Measurements from ENCODE around the gene CC2D1B. TPM values are rescaled to one million over a fixed set of nuclear protein-coding genes. Genes with fewer than 3 reads are reported as not detected.

Gene CC2D1B
- total and polyA plus RNA-seq, 2 donors (not counting 3 experiments of a cell fraction or from before 2014, with no cell fraction given), result 16.9 to 32.6 TPM

DNA sequence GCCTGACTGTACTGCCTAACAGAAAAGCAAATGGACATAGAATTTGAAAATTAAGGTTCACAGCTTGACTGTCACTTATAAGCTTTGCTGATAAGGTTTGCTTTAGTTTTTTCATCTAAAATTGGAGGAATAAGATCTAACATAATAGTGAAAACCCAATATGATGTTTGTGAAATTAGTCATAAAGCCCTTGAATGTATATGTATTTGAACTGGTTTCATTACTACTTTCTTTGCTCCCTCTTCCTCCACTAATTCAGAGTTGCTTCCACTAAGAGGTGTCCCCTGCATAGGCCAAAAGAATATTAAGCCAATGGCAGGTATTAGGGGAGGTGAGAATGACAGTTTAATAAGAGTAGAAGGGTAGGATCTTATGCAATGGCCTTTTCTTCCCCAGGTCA, 48.9 kb upstream of the CC2D1B start:
- Histone ChIP-seq H3K9me3 (replicated peaks; ENCODE audit: control insufficient read depth, insufficient read depth, low read length) (no peaks in the 10 kb centered on the region), H3K79me2 (ENCODE audit: control insufficient read depth, insufficient read depth, low read length) (no peaks in the 10 kb centered on the region), H3K36me3 (ENCODE audit: control insufficient read depth in 2 of 2, extremely low read depth in 1 of 2, insufficient read depth in 2 of 2, low read length in 2 of 2) (peaks cover 15 to 31% of the 10 kb centered on the region in 2 experiments), H3K27me3 (ENCODE audit: control insufficient read depth in 2 of 2, insufficient read depth in 2 of 2, low read length in 2 of 2) (no peaks in the 10 kb centered on the region), H3K4me2 (ENCODE audit: insufficient read depth, low read length) (no peak overlapping the region), H3K27ac (ENCODE audit: insufficient read depth, low read depth, low read length) (no peak overlapping the region), H3K9me1 (replicated peaks; ENCODE audit: control insufficient read depth, extremely low read depth, insufficient read depth, low read length) (no peaks in the 10 kb centered on the region), H4K20me1 (replicated peaks; ENCODE audit: control insufficient read depth, extremely low read depth, insufficient read depth, low read length) (no peaks in the 10 kb centered on the region), H3K9ac (replicated peaks; ENCODE audit: extremely low read depth, insufficient read depth, low read length) (no peak overlapping the region), H2AFZ (ENCODE audit: low read depth, low read length) (no peak overlapping the region), H3K4me3 (replicated peaks in 1 of 3; ENCODE audit: insufficient read depth in 1 of 3, low read depth in 1 of 3, low read length in 3 of 3) (no peak overlapping the region), H3K4me1 (ENCODE audit: control insufficient read depth, extremely low read depth, insufficient read depth, low read length) (no peaks in the 10 kb centered on the region)
- no peak for DNase-seq (ENCODE audit: low read depth, low spot score)
- dilution Hi-C loops (cut with MboI; ENCODE audit: extremely low pct_ligation_motif_present, low sequenced_read_pairs) (no loop called here), intact Hi-C loops (cut with micrococcal nuclease) (no loop called here)
- BruUV-seq (replicated peaks), result no TSS peak
- TF ChIP-seq FOS (IDR thresholded peaks at IDR 0.05; ENCODE audit: borderline replicate concordance, insufficient read depth, low read length), result no peak
- TF ChIP-seq JUN (IDR thresholded peaks at IDR 0.05; ENCODE audit: borderline replicate concordance, insufficient read depth, insufficient read length, low read depth), result no peak
- TF ChIP-seq GATA2 (IDR thresholded peaks at IDR 0.05; ENCODE audit: insufficient read depth, insufficient read length, low read depth, low read length), result no peak
- no peak for TF ChIP-seq POLR2A (IDR thresholded peaks at IDR 0.05; ENCODE audit: low read depth, low read length)
- TF ChIP-seq EZH2 (IDR thresholded peaks at IDR 0.05; ENCODE audit: borderline replicate concordance, low read depth, low read length, severe bottlenecking), result no peak
- no peak for TF ChIP-seq MYC (IDR thresholded peaks at IDR 0.05; ENCODE audit: low read depth, low read length)
- TF ChIP-seq, protein P1, sequence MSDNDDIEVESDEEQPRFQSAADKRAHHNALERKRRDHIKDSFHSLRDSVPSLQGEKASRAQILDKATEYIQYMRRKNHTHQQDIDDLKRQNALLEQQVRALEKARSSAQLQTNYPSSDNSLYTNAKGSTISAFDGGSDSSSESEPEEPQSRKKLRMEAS (IDR thresholded peaks at IDR 0.05; ENCODE audit: insufficient read depth, insufficient read length), result no peak
- FAIRE-seq, result no peak
- ChIA-PET CTCF (no interaction called here), POLR2A (interaction anchor here (0.6 kb wide), 1 partner anchor 131 kb away, joined by 5 read pairs; no protein-coding TSS in a partner anchor)

GRCh38 chr1:52413410-52413989, 47.5 kb upstream of the CC2D1B start:
- no peaks in the 10 kb centered on the region for H3K9me1 ChIP-seq (replicated peaks; ENCODE audit: control insufficient read depth, extremely low read depth, insufficient read depth, low read length)
- DNase-seq (ENCODE audit: low read depth, low spot score) (no peak), FAIRE-seq (no peak)
- no peaks in the 10 kb centered on the region for H3K9me3 ChIP-seq (replicated peaks; ENCODE audit: control insufficient read depth, insufficient read depth, low read length)
- CTCF ChIA-PET, result interaction anchor here (0.6 to 1.1 kb wide), 2 partner anchors 273 to 1394 kb away, joined by 3 read pairs; no protein-coding TSS in a partner anchor
- no peak overlapping the region for H3K27ac ChIP-seq (ENCODE audit: insufficient read depth, low read depth, low read length)
- H3K27me3 ChIP-seq (ENCODE audit: control insufficient read depth in 2 of 2, insufficient read depth in 2 of 2, low read length in 2 of 2), result no peaks in the 10 kb centered on the region
- H3K4me2 ChIP-seq (ENCODE audit: insufficient read depth, low read length), result no peak overlapping the region
- BruUV-seq (replicated peaks), result no TSS peak
- H3K79me2 ChIP-seq (ENCODE audit: control insufficient read depth, insufficient read depth, low read length), result peaks cover 2% of the 10 kb centered on the region
- H4K20me1 ChIP-seq (replicated peaks; ENCODE audit: control insufficient read depth, extremely low read depth, insufficient read depth, low read length), result no peaks in the 10 kb centered on the region
- POLR2A ChIA-PET, result no interaction called here
- H3K9ac ChIP-seq (replicated peaks; ENCODE audit: extremely low read depth, insufficient read depth, low read length), result no peak overlapping the region
- H3K4me3 ChIP-seq (replicated peaks in 1 of 3; ENCODE audit: insufficient read depth in 1 of 3, low read depth in 1 of 3, low read length in 3 of 3), result no peak overlapping the region
- H3K36me3 ChIP-seq (ENCODE audit: control insufficient read depth in 2 of 2, extremely low read depth in 1 of 2, insufficient read depth in 2 of 2, low read length in 2 of 2), result peaks cover 23 to 35% of the 10 kb centered on the region in 2 experiments
- TF ChIP-seq EZH2 (IDR thresholded peaks at IDR 0.05; ENCODE audit: borderline replicate concordance, low read depth, low read length, severe bottlenecking) (no peak), POLR2A (IDR thresholded peaks at IDR 0.05; ENCODE audit: low read depth, low read length) (no peak), POLR2AphosphoS5 (IDR thresholded peaks at IDR 0.05; ENCODE audit: insufficient read depth, low read depth, low read length) (no peak)
- intact Hi-C loops (cut with micrococcal nuclease) (no loop called here), dilution Hi-C loops (cut with MboI; ENCODE audit: extremely low pct_ligation_motif_present, low sequenced_read_pairs) (no loop called here)
- no peaks in the 10 kb centered on the region for H3K4me1 ChIP-seq (ENCODE audit: control insufficient read depth, extremely low read depth, insufficient read depth, low read length)
- no peak overlapping the region for H2AFZ ChIP-seq (ENCODE audit: low read depth, low read length)

All from endothelial cell of umbilical vein (primary cell).